HepG2 (cell line): Measurements from ENCODE around the gene ASXL1. TPM values are rescaled to one million over a fixed set of nuclear protein-coding genes. Genes with fewer than 3 reads are reported as not detected.

Source experiments
- ATAC-seq: fragments of 200-7000 bp; cut with Tn5 transposase; 3 replicates; pipeline ENCODE4 v1.9.1; 2020; ENCODE audit warnings: mild to moderate bottlenecking, moderate library complexity
- BruUV-seq: library from RNA; stranded (reverse); fragments of 400-500 nt; replicated peaks from 2 replicates; lab custom pipeline; 2021; lab: Mats Ljungman, UMichigan
- CTCF ChIA-PET: fragments of 300-600 bp; formaldehyde crosslinking; extraction: SDS; loops from one replicate; lab custom pipeline; 2021; ENCODE audit warnings: low total read pairs, inconsistent platforms, low intra/inter-chr PET ratio; lab: Yijun Ruan, JAX
- POLR2A ChIA-PET: fragments of 350-600 bp; sonication (Branson Sonifier 250); formaldehyde crosslinking; loops from one replicate; lab custom pipeline; 2020; ENCODE audit warnings: antibody characterized with exemption, inconsistent platforms; lab: Yijun Ruan, JAX
- DNase-seq: peaks from one replicate; pipeline ENCODE4 v3.0.0-alpha.2; 2015; ENCODE audit warnings: low spot score
- FAIRE-seq: peaks from 3 replicates; lab custom pipeline; 2011; peaks lifted over from hg19 to GRCh38; lab: Jason Lieb, UNC
- H2AFZ ChIP-seq: one replicate; pipeline ENCODE4 v1.6.1; 2011; ENCODE audit warnings: low read length, inconsistent platforms
- H3K27ac ChIP-seq: fragments of 300-600 bp; 3 replicates; pipeline ENCODE4 v1.8.0; 2011; ENCODE audit warnings: mixed run types, mild to moderate bottlenecking, mixed read lengths, low read length, inconsistent platforms; ENCODE audit not compliant: insufficient read depth; ENCODE audit errors: extremely low read length
- H3K27me3 ChIP-seq, 2 experiments: fragments of 200-600 bp in 1 of 2; 2 replicates in 1 of 2; 3 replicates in 1 of 2; pipeline versions ENCODE4 v1.6.0 to v1.8.0; 2011; ENCODE audit warnings: low read length in 2 of 2, mild to moderate bottlenecking in 2 of 2, moderate library complexity in 2 of 2, inconsistent platforms in 1 of 2; ENCODE audit not compliant: insufficient read depth in 2 of 2, control insufficient read depth in 1 of 2
- H3K36me3 ChIP-seq, 2 experiments: fragments of 200-600 bp in 1 of 2; replicated peaks in 1 of 2; 2 replicates in 1 of 2; 3 replicates in 1 of 2; pipeline versions ENCODE4 v1.5.1 to v1.8.0; 2011; ENCODE audit warnings: low read length in 2 of 2, inconsistent platforms in 1 of 2; ENCODE audit not compliant: insufficient read depth in 2 of 2, control insufficient read depth in 1 of 2
- H3K4me1 ChIP-seq: 2 replicates; pipeline ENCODE4 v1.5.1; 2012; ENCODE audit warnings: low read length, inconsistent platforms; ENCODE audit not compliant: insufficient read depth
- H3K4me2 ChIP-seq: 2 replicates; pipeline ENCODE4 v1.6.0; 2011; ENCODE audit warnings: low read depth, low read length, inconsistent platforms
- H3K4me3 ChIP-seq, 3 experiments: fragments of 200-600 bp in 1 of 3; sonication (generic), shearing (Covaris generic) in 1 of 3; replicated peaks in 1 of 3; 2 replicates each; pipeline ENCODE4 v1.5.1; 2011 to 2016; ENCODE audit warnings: low read length in 3 of 3, inconsistent platforms in 2 of 3, low read depth in 2 of 3, mild to moderate bottlenecking in 2 of 3, control low read depth in 1 of 3, mixed read lengths in 1 of 3; ENCODE audit not compliant: insufficient read depth in 1 of 3
- H3K79me2 ChIP-seq: one replicate; pipeline ENCODE4 v1.6.1; 2011; ENCODE audit warnings: low read length, inconsistent platforms; ENCODE audit not compliant: insufficient read depth
- H3K9ac ChIP-seq: 2 replicates; pipeline ENCODE4 v1.6.0; 2011; ENCODE audit warnings: mild to moderate bottlenecking, low read depth, low read length, inconsistent platforms; ENCODE audit not compliant: insufficient read depth
- H3K9me3 ChIP-seq: 2 replicates; pipeline ENCODE4 v1.5.1; 2012; ENCODE audit warnings: mild to moderate bottlenecking, low read length
- H4K20me1 ChIP-seq: 2 replicates; pipeline ENCODE4 v1.6.0; 2011; ENCODE audit warnings: inconsistent platforms, mild to moderate bottlenecking, low read length, moderate library complexity; ENCODE audit not compliant: insufficient read depth
- HMG20A ChIP-seq: IDR thresholded peaks from 2 replicates; pipeline ENCODE4 v1.6.1; 2016; ENCODE audit warnings: borderline replicate concordance
- KDM1A ChIP-seq: IDR thresholded peaks from 2 replicates; pipeline ENCODE4 v1.6.1; 2016; ENCODE audit warnings: missing compliant biosample characterization
- RARG ChIP-seq: sonication (generic); formaldehyde crosslinking; IDR thresholded peaks from 2 replicates; pipeline ENCODE4 v1.4.0; 2020; ENCODE audit warnings: low read depth, mild to moderate bottlenecking, missing genetic modification reagents
- RBAK ChIP-seq: sonication (generic); formaldehyde crosslinking; IDR thresholded peaks from 2 replicates; pipeline ENCODE4 v1.5.1; 2020; ENCODE audit warnings: mild to moderate bottlenecking, missing genetic modification reagents
- SIN3B ChIP-seq: fragments of 150-350 bp; IDR thresholded peaks from 2 replicates; pipeline ENCODE4 v1.6.1; 2014; ENCODE audit warnings: low read length
- SYNCRIP ChIP-seq: fragments of 200-400 bp; formaldehyde crosslinking; IDR thresholded peaks from 2 replicates; pipeline ENCODE4 v1.6.1; 2018; ENCODE audit warnings: mild to moderate bottlenecking, low read depth, low read length; ENCODE audit not compliant: insufficient read depth
- ZFP37 ChIP-seq: sonication (generic); formaldehyde crosslinking; IDR thresholded peaks from 2 replicates; pipeline ENCODE4 v1.4.0; 2020; ENCODE audit warnings: missing genetic modification reagents, borderline replicate concordance
- ZNF101 ChIP-seq: sonication (generic); formaldehyde crosslinking; IDR thresholded peaks from 2 replicates; pipeline ENCODE4 v1.4.0; 2020; ENCODE audit warnings: mild to moderate bottlenecking, low read depth, missing genetic modification reagents, borderline replicate concordance
- ZNF143 ChIP-seq: sonication (generic); formaldehyde crosslinking; IDR thresholded peaks from 2 replicates; pipeline ENCODE4 v1.4.0; 2020; ENCODE audit warnings: missing genetic modification reagents
- WGBS: methylation state at CpG from one replicate; pipeline ENCODE4 v1.1.6; 2017; ENCODE audit warnings: low lambda C conversion rate; 5-methylcytosine and 5-hydroxymethylcytosine counted together
- in situ Hi-C: cut with HindIII; loops from 2 replicates; pipeline ENCODE4 v1.10.0; 2017; ENCODE audit warnings: low pct_unique_long_range_greater_than_20kb; ENCODE audit not compliant: extremely low pct_ligation_motif_present
- intact Hi-C: fragments of 100-400 bp; cut with micrococcal nuclease; formaldehyde crosslinking; loops from one replicate; pipeline ENCODE4 v1.10.0; 2022; ENCODE audit not compliant: unreplicated experiment
- polyA plus RNA-seq, 8 experiments: library from polyadenylated mRNA; depleted of rRNA in 3 of 8; stranded (reverse) in 7 of 8; unstranded in 1 of 8; fragments of >200 nt; fragmentation: Illumina TruSeq in 4 of 8; extraction: Trizol in 4 of 8; gene quantifications; 2 replicates each; pipeline versions ENCODE4 v1.2.1 to v1.2.3, GENCODE V29; 2011 to 2016; ENCODE audit warnings: low read depth in 4 of 8, missing spikeins in 1 of 8, mixed read lengths in 1 of 8; ENCODE audit not compliant: insufficient read depth in 1 of 8
- total RNA-seq, 5 experiments: library from RNA; depleted of rRNA; stranded (reverse); fragments of >200 nt; fragmentation: Illumina TruSeq; extraction: Trizol; gene quantifications; 2 replicates each; pipeline ENCODE4 v1.2.3, GENCODE V29; 2016; ENCODE audit warnings: low read depth in 1 of 5
- TF ChIP-seq, protein P1 (sequence below): IDR thresholded peaks from 2 replicates; pipeline ENCODE4 v1.6.1; 2016; ENCODE audit warnings: missing compliant biosample characterization, missing genetic modification reagents, borderline replicate concordance
- TF ChIP-seq, protein P2 (sequence below): IDR thresholded peaks from 2 replicates; pipeline ENCODE4 v1.6.1; 2016; ENCODE audit warnings: control low read depth

ASXL1 gene
- total and polyA plus RNA-seq, 2 of the 13 experiments (the other 11 are each of a cell fraction or from before 2014, with no cell fraction given) = 62.1 to 74.8 TPM

DNA sequence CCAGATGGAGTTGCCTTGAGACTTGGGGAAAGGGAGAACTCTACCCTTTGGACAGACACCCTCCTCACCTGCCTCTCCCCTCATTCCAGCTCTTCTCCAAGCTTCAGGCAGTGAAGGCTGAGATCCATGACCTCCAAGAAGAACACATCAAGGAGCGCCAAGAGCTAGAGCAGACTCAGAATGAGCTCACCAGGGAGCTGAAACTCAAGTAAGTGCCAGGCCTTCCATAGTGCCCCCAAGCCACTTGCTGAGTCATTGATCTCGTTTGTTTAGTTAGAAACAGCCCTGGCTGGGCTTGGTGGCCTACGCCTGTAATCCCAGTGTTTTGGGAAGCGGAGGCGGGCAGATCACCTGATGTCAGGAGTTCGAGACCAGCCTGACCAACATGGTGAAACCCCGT is 41.5 kb upstream of the ASXL1 start (continued):
- no peak for TF ChIP-seq ZNF101
- no peak for TF ChIP-seq ZNF143 (CRISPR knock-in tag)

DNA sequence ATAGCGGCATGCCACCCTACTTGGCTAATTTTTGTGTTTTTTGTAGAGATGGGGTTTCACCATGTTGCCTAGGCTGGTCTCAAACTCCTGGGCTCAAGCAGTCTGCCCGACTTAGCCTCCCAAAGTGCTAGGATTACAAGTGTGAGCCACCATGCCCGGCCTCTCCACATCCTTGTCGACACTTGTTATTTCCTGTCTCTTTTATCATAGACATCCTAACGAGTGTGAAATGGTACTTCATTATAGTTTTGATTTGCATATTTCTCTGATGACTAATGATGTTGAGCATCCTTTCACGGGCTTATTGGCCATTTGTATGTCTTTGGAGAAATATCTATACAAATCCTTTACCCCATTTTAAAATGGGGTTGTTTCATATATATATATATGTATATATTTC is 39.0 kb upstream of the ASXL1 start:
- WGBS = 96% methylated on average over 6 of the region's 6 CpGs
- intact Hi-C loops (no loop called here), in situ Hi-C loops (no loop called here)
- Histone ChIP-seq H3K9me3 (no peaks in the 10 kb centered on the region), H3K4me2 (no peak overlapping the region), H3K4me3 (no peak overlapping the region), H3K79me2 (no peaks in the 10 kb centered on the region), H3K36me3 (peaks cover 10 to 32% of the 10 kb centered on the region in 2 experiments), H2AFZ (no peak overlapping the region), H3K4me1 (peaks cover 18% of the 10 kb centered on the region)
- CTCF ChIA-PET = no interaction called here
- no peak for FAIRE-seq
- POLR2A ChIA-PET = no interaction called here
- BruUV-seq = no TSS peak
- no peak for DNase-seq
- ATAC-seq = no peak
- TF ChIP-seq RARG (no peak), HMG20A (CRISPR knock-in tag) (no peak), SIN3B (no peak), SYNCRIP (no peak), RBAK (CRISPR knock-in tag) (no peak), KDM1A (CRISPR knock-in tag) (no peak), ZFP37 (no peak)
- TF ChIP-seq, protein P1, sequence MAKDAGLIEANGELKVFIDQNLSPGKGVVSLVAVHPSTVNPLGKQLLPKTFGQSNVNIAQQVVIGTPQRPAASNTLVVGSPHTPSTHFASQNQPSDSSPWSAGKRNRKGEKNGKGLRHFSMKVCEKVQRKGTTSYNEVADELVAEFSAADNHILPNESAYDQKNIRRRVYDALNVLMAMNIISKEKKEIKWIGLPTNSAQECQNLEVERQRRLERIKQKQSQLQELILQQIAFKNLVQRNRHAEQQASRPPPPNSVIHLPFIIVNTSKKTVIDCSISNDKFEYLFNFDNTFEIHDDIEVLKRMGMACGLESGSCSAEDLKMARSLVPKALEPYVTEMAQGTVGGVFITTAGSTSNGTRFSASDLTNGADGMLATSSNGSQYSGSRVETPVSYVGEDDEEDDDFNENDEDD (CRISPR knock-in tag) = no peak
- TF ChIP-seq, protein P2, sequence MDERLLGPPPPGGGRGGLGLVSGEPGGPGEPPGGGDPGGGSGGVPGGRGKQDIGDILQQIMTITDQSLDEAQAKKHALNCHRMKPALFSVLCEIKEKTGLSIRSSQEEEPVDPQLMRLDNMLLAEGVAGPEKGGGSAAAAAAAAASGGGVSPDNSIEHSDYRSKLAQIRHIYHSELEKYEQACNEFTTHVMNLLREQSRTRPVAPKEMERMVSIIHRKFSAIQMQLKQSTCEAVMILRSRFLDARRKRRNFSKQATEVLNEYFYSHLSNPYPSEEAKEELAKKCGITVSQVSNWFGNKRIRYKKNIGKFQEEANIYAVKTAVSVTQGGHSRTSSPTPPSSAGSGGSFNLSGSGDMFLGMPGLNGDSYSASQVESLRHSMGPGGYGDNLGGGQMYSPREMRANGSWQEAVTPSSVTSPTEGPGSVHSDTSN (CRISPR knock-in tag) = no peak
- TF ChIP-seq, all 625 proteins: peak for 0
- H3K9ac ChIP-seq = no peak overlapping the region
- no peaks in the 10 kb centered on the region for H3K27me3 ChIP-seq
- H3K27ac ChIP-seq = no peak overlapping the region
- H4K20me1 ChIP-seq = no peaks in the 10 kb centered on the region
